GM18858 (cell line): ENCODE measurements around the gene STOM.

Experiments used
- ATAC-seq: cut with Tn5 transposase; IDR thresholded peaks from one replicate; pipeline ENCODE4 v1.9.1; 2021; ENCODE audit not compliant: unreplicated experiment

Gene STOM

DNA sequence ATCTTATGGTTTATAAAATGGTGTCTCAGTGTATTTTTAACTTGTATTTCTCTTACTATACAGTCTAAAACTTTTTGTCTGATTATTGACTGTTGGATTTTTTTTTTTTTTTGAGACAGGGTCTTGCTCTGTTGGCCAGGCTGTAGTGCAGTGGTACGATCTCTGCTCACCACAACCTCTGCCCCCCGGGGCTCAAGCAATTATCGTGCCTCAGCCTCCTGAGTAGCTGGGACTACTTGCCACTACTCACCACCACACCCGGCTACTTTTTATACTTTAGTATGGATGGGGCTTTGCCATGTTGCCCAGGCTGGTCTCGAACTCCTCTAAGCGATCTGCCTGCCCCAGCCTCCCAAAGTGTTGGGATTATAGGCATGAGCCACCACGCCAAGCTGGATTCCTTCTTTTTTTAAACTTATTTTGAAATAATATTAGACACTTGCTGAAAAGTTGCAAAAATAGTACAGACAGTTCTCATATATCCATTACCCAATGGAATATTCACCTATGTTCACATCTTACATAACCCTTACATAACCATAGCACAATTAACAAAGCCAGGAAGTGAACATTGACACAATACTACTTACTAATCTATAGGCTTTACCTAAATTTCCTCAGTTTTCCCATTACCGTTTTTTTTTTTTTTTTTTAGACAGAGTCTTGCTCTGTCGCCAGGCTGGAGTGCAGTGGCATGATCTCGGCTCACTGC, 47.2 kb downstream of the STOM start:
- ATAC-seq = no peak

DNA sequence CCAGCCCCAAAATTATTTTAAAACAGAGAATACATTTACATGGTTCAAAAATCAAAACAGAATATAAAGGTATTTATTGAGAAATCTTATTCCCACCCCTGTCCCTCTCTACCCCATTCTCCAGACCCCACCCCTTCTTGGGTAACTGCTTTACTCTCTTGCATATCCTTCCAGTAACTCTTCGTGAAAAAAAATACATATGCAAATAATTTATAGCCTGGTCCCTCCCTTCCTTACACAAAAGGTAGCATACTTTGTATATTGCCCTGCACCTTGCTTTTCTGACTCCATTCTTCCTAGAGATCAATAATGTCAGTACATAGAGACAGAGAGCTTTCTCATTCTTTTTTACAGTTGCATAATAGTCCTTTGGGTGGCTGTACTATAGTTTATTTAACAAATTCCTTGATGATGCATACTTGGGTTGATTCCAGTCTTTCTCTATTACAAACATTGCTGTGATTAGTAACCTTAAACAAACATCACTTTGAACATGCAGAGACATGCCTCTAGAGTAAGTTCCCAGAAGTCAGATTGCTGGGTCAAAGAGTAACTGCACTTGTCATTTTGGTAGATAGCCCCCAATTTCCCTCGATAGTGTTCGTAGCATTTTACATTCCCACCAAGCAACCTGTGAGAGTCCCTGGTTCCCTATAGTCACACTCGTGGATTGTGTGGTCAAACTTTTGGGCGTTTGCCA, 47.9 kb downstream of the STOM start:
- ATAC-seq = no peak

- ATAC-seq = no peak
Measured at GRCh38 chr9:121321016-121321503, 49.0 kb downstream of the STOM start.

GRCh38 chr9:121319383-121319780, 50.7 kb downstream of the STOM start:
- ATAC-seq = no peak

DNA sequence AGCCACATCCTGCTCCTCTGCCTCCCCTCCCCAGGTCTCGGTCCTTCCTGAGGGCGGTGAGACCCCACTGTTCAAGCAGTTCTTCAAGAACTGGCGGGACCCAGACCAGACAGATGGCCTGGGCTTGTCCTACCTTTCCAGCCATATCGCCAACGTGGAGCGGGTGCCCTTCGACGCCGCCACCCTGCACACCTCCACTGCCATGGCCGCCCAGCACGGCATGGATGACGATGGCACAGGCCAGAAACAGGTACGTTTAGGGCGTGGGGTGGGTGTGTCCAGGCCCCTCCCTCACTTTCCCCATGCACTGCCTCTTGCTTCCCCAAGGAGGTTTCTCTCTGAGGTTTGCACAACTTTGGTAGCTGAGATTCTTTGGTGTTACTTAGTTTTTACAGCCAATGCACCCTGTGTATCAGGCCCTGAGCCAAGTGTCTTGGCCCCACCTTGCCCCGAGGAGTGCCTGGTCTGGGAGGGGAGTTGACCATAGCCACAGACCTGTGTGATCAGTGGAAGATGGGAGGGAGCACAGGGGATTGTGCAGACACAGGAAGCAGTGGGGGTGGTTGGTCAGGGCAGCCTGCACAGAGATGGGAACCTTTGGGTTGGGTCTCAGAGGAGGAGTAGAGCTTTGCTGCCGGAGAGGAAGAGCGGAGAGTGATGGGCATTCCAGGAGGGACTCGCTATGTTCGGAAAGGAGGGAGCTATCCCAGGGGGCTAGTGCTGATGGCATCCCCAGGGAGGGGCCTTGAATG, 51.2 kb downstream of the STOM start:
- ATAC-seq = no peak

DNA sequence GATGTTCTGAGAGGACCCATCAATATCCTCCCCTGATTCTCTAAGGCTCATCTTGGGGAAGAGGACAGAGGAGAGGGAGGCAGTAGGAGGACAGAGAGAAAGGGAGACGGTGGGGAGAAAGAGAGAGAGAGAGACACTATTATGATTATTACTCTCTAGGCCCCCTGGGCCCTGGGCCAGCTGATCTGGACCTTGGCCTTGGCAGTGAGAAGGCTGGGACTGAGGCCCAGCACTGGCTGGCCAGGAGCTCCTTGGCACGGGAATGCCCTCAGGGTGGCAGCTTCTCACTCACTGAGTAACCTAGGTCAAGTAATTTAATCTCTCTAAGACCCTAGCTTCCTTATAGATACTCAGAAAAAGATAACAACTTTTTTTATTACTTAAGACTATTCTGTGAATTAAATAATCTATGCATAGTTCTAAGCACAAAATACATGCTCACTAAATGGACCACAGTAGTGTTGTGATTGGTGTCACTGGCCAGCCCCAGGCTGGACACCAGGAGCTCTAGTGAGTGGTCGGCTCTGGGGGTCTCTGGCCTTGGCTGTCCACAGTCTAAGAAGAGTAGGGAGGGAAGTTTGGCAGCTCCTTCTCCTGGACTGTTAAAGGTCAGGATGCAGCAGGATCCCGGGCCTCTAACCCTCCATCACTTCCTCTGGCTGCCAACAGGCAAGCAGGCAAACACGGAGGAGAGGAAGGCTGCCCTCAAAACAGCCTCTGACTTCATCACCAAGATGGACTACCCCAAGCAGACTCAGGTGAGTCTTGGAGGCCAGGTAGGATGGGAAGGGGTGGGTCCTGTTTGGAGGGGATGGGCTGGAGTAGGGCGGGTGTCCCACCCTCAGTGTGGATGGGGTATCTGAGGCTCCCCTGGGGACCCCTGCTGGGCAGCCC, 52.1 kb downstream of the STOM start:
- ATAC-seq = no peak

DNA sequence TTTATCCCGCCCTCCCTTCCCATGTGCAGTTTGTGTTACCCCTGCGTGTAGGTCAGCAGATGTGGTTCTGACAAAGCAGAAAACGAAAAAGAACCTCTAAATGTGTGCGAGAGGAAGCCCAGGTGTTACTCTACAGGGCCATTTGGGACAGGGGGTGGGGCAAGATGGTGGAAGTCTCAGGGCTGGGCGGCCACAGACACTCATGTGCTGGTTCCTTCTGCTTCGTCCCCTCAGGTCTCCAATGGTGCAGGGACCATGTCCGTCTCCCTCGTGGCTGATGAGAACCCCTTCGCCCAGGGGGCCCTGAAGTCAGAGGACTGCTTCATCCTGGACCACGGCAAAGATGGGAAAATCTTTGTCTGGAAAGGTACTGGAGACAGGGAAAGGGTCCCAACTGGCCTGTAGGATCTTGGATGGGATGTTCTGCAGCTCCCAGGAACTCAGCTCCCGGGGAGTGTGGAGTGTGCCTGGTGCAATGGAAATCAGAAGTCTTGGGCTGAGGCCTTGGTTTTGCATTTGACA, 53.1 kb downstream of the STOM start:
- ATAC-seq = no peak

GRCh38 chr9:121316378-121316777, 53.7 kb downstream of the STOM start:
- ATAC-seq = no peak

- no peak for ATAC-seq
Measured at GRCh38 chr9:121313458-121314152, 56.4 kb downstream of the STOM start.

DNA sequence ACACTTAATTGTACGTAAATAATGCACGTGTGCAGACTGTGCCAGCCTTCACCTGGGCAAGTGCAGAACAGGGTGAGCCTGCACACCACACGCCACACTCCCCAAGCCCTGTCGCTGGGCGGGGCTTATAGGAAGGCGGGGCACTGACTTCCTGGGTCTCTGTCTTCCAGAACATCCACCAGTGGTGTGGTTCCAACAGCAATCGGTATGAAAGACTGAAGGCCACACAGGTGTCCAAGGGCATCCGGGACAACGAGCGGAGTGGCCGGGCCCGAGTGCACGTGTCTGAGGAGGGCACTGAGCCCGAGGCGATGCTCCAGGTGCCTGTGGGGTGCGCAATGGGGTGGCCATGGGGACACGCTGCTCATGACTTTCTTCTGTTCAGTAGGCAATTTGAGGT, 57.9 kb downstream of the STOM start:
- ATAC-seq = no peak

GRCh38 chr9:121310571-121310970, 59.5 kb downstream of the STOM start:
- ATAC-seq = no peak

GRCh38 chr9:121309833-121310425, 60.1 kb downstream of the STOM start:
- ATAC-seq = no peak

- ATAC-seq = no peak
Measured at GRCh38 chr9:121309171-121309570, 60.9 kb downstream of the STOM start.

DNA sequence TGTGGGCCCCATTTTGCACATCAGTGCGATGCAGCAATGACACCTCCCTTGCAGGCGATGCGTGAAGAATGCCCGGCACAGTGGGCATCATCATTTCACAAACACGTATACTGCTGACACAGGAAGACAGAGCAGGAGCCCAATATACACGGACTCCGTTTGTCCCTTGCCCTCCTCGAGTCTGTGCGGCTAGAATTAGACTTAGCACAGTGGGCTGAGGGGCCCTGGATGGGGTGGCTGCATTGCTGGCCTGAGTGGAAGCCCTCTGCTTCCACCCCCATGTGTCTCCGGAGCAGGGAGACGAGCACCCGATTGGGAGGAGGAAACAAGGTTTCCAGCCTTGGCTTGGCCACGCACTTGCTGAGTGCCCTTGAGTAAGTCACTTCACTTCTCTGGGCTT, 61.3 kb downstream of the STOM start:
- no peak for ATAC-seq

GRCh38 chr9:121307976-121308375, 62.1 kb downstream of the STOM start:
- ATAC-seq = no peak

- ATAC-seq = no peak
Measured at GRCh38 chr9:121305269-121305994, 64.6 kb downstream of the STOM start.

DNA sequence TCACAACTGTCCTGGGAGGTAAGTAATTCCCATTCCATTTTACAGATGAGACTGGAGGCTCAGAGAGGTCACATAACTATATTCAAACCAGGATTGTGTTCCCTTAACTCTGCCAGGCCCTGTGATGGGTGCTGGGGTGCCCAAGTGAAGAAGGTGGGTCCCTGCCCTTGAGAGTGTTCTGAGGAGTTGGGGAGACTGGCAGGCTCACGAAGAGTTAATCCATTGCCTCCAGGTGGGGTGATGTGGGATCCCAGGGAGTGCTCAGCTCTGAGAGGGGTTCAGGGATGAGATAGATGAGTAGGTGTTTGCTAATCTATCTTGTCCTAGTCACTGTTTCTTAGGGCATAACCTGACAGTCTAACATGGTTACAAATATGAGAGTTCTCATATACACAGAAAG, 65.3 kb downstream of the STOM start:
- ATAC-seq = no peak

GRCh38 chr9:121303456-121304451, 66.3 kb downstream of the STOM start:
- no peak for ATAC-seq
